NCI-H69 (cell line): Measurements from ENCODE around the gene PEX5L.
A peak's percentile ranks its signal among the peaks of the same experiment; 100 is the strongest.

Experiments used
- DNase-seq: peaks from one replicate; lab custom pipeline; 2025; lab: John Stamatoyannopoulos, UW

PEX5L gene

GRCh38 chr3:179955809-179956208 lies 80.9 kb downstream of the PEX5L start:
- DNase-seq, result peak; percentile 13

- DNase-seq, result no peak
These were observed 81.5 kb downstream of the PEX5L start for GRCh38 chr3:179955286-179955685.

- DNase-seq, result no peak
These were observed 82.5 kb downstream of the PEX5L start for GRCh38 chr3:179953993-179954870.

GRCh38 chr3:179950840-179951239 lies 85.9 kb downstream of the PEX5L start:
- DNase-seq, result no peak

- peak; percentile 39 for DNase-seq
These were observed 86.9 kb downstream of the PEX5L start for GRCh38 chr3:179949869-179950268.

GRCh38 chr3:179949412-179949811 lies 87.3 kb downstream of the PEX5L start:
- peak; percentile 88 for DNase-seq

GRCh38 chr3:179948740-179949139 lies 88.0 kb downstream of the PEX5L start:
- peak; percentile 30 for DNase-seq

- DNase-seq, result no peak
These were observed 91.2 kb downstream of the PEX5L start for GRCh38 chr3:179945569-179945968.

- DNase-seq, result peak; percentile 71
These were observed 93.4 kb downstream of the PEX5L start for GRCh38 chr3:179943117-179943880.

- no peak for DNase-seq
These were observed 94.1 kb downstream of the PEX5L start for GRCh38 chr3:179942553-179943075.

- no peak for DNase-seq
These were observed 101.0 kb downstream of the PEX5L start for GRCh38 chr3:179935710-179936109.

- peak; percentile 55 for DNase-seq
These were observed 102.8 kb downstream of the PEX5L start for GRCh38 chr3:179933914-179934313.

GRCh38 chr3:179933080-179933479 lies 103.7 kb downstream of the PEX5L start:
- peak; percentile 99 for DNase-seq

GRCh38 chr3:179932674-179933073 lies 104.1 kb downstream of the PEX5L start:
- no peak for DNase-seq

GRCh38 chr3:179929091-179929529 lies 107.6 kb downstream of the PEX5L start:
- peak; percentile 86 for DNase-seq

- peak; percentile 27 for DNase-seq
These were observed 109.5 kb downstream of the PEX5L start for GRCh38 chr3:179927191-179927590.

GRCh38 chr3:179921951-179922350 lies 114.8 kb downstream of the PEX5L start:
- no peak for DNase-seq

GRCh38 chr3:179921500-179921899 lies 115.2 kb downstream of the PEX5L start:
- DNase-seq, result peak; percentile 41

- no peak for DNase-seq
These were observed 128.8 kb downstream of the PEX5L start for GRCh38 chr3:179907784-179908482.

GRCh38 chr3:179902061-179902460 lies 134.7 kb downstream of the PEX5L start:
- no peak for DNase-seq

- DNase-seq, result peak; percentile 86
These were observed 138.7 kb downstream of the PEX5L start for GRCh38 chr3:179898024-179898423.

- no peak for DNase-seq
These were observed 139.5 kb downstream of the PEX5L start for GRCh38 chr3:179897231-179897630.
